GM21528 (cell line): ENCODE results near the gene CD53.

Experiments used
- ATAC-seq: cut with Tn5 transposase; IDR thresholded peaks from one replicate; pipeline ENCODE4 v1.9.1; 2021; ENCODE audit warnings: mild to moderate bottlenecking, moderate library complexity; ENCODE audit not compliant: unreplicated experiment, low FRiP score

Gene CD53

GRCh38 chr1:110875216-110875731 lies 2.3 kb downstream of the CD53 start:
- peak; percentile 41 for ATAC-seq

GRCh38 chr1:110876748-110877341 lies 3.9 kb downstream of the CD53 start:
- ATAC-seq, result no peak

GRCh38 chr1:110877364-110877763 lies 4.4 kb downstream of the CD53 start:
- ATAC-seq, result no peak

- ATAC-seq, result no peak
Measured at GRCh38 chr1:110877776-110878175, 4.8 kb downstream of the CD53 start.

- ATAC-seq, result no peak
Measured at GRCh38 chr1:110878591-110878990, 5.6 kb downstream of the CD53 start.

- no peak for ATAC-seq
Measured at GRCh38 chr1:110878993-110879392, 6.0 kb downstream of the CD53 start.

GRCh38 chr1:110879758-110880606 lies 7.0 kb downstream of the CD53 start:
- ATAC-seq, result peak; percentile 51

GRCh38 chr1:110880708-110881374 lies 7.9 kb downstream of the CD53 start:
- ATAC-seq, result no peak

GRCh38 chr1:110888049-110888448 lies 15.1 kb downstream of the CD53 start:
- no peak for ATAC-seq

GRCh38 chr1:110888641-110889040 lies 15.7 kb downstream of the CD53 start:
- no peak for ATAC-seq

- no peak for ATAC-seq
Measured at GRCh38 chr1:110890474-110891196, 17.7 kb downstream of the CD53 start.

GRCh38 chr1:110893908-110894490 lies 21.1 kb downstream of the CD53 start:
- ATAC-seq, result no peak

- no peak for ATAC-seq
Measured at GRCh38 chr1:110896090-110896489, 23.1 kb downstream of the CD53 start.

GRCh38 chr1:110897681-110898080 lies 24.7 kb downstream of the CD53 start:
- no peak for ATAC-seq

GRCh38 chr1:110898734-110899457 lies 25.9 kb downstream of the CD53 start:
- no peak for ATAC-seq

GRCh38 chr1:110899458-110899843 lies 26.5 kb downstream of the CD53 start:
- no peak for ATAC-seq

- no peak for ATAC-seq
Measured at GRCh38 chr1:110902820-110903463, 30.0 kb downstream of the CD53 start.

GRCh38 chr1:110903853-110904500 lies 31.0 kb downstream of the CD53 start:
- no peak for ATAC-seq

GRCh38 chr1:110912784-110913183 lies 39.8 kb downstream of the CD53 start:
- ATAC-seq, result no peak
